Kidney epithelial cell (primary cell): Measurements from ENCODE around the gene VPS9D1. TPM values are rescaled to one million over a fixed set of nuclear protein-coding genes. Genes with fewer than 3 reads are reported as not detected.

Experiments used
- DNase-seq: peaks from one replicate; pipeline ENCODE4 v3.0.0-alpha.2; 2010; ENCODE audit warnings: low read depth
- H3K27me3 ChIP-seq: 2 replicates; pipeline ENCODE4 v1.6.0; 2011; ENCODE audit warnings: low read length; ENCODE audit not compliant: control insufficient read depth, insufficient read depth
- H3K36me3 ChIP-seq: 2 replicates; pipeline ENCODE4 v1.5.1; 2011; ENCODE audit warnings: low read length; ENCODE audit not compliant: control insufficient read depth, insufficient read depth
- H3K4me3 ChIP-seq: 2 replicates; pipeline ENCODE4 v1.5.1; 2011; ENCODE audit warnings: low read depth, mild to moderate bottlenecking, control low read depth, low read length
- CTCF ChIP-seq: IDR thresholded peaks from 2 replicates; pipeline ENCODE4 v1.5.1; 2011; ENCODE audit warnings: mild to moderate bottlenecking, moderate library complexity, low read length, control low read depth, inconsistent platforms; ENCODE audit not compliant: insufficient read depth, poor library complexity, severe bottlenecking
- total RNA-seq: library from RNA; depleted of rRNA; stranded (reverse); fragments of >200 nt; gene quantifications from 2 replicates; pipeline ENCODE4 v1.2.3, GENCODE V29; 2015

VPS9D1 gene
- total RNA-seq, 1 donor from 2014 or later: 9.3 TPM

- Histone ChIP-seq H3K4me3 (no peak overlapping the region), H3K27me3 (no peaks in the 10 kb centered on the region), H3K36me3 (no peaks in the 10 kb centered on the region)
- DNase-seq: no peak
- TF ChIP-seq CTCF: no peak
Observed at GRCh38 chr16:89759746-89760340, 39.1 kb upstream of the VPS9D1 start.

GRCh38 chr16:89749637-89750036, 28.9 kb upstream of the VPS9D1 start:
- H3K36me3 ChIP-seq: peaks cover 1% of the 10 kb centered on the region
- H3K27me3 ChIP-seq: no peaks in the 10 kb centered on the region
- no peak for TF ChIP-seq CTCF
- H3K4me3 ChIP-seq: no peak overlapping the region
- no peak for DNase-seq

- Histone ChIP-seq H3K27me3 (no peaks in the 10 kb centered on the region), H3K36me3 (peaks cover 3% of the 10 kb centered on the region), H3K4me3 (no peak overlapping the region)
- no peak for DNase-seq
- TF ChIP-seq CTCF: no peak
Observed at GRCh38 chr16:89748921-89749320, 28.2 kb upstream of the VPS9D1 start.

- Histone ChIP-seq H3K4me3 (no peak overlapping the region), H3K27me3 (no peaks in the 10 kb centered on the region), H3K36me3 (peaks cover 3% of the 10 kb centered on the region)
- no peak for TF ChIP-seq CTCF
- no peak for DNase-seq
Observed at GRCh38 chr16:89748076-89748475, 27.4 kb upstream of the VPS9D1 start.

- Histone ChIP-seq H3K27me3 (no peaks in the 10 kb centered on the region), H3K4me3 (no peak overlapping the region), H3K36me3 (peaks cover 3% of the 10 kb centered on the region)
- TF ChIP-seq CTCF: no peak
- no peak for DNase-seq
Observed at GRCh38 chr16:89746043-89746442, 25.3 kb upstream of the VPS9D1 start.

- no peak for DNase-seq
- TF ChIP-seq CTCF: no peak
- Histone ChIP-seq H3K4me3 (no peak overlapping the region), H3K27me3 (no peaks in the 10 kb centered on the region), H3K36me3 (peaks cover 5% of the 10 kb centered on the region)
Observed at GRCh38 chr16:89744813-89745212, 24.1 kb upstream of the VPS9D1 start.
